ENCODE results near the gene FRZB.

FRZB gene

DNA sequence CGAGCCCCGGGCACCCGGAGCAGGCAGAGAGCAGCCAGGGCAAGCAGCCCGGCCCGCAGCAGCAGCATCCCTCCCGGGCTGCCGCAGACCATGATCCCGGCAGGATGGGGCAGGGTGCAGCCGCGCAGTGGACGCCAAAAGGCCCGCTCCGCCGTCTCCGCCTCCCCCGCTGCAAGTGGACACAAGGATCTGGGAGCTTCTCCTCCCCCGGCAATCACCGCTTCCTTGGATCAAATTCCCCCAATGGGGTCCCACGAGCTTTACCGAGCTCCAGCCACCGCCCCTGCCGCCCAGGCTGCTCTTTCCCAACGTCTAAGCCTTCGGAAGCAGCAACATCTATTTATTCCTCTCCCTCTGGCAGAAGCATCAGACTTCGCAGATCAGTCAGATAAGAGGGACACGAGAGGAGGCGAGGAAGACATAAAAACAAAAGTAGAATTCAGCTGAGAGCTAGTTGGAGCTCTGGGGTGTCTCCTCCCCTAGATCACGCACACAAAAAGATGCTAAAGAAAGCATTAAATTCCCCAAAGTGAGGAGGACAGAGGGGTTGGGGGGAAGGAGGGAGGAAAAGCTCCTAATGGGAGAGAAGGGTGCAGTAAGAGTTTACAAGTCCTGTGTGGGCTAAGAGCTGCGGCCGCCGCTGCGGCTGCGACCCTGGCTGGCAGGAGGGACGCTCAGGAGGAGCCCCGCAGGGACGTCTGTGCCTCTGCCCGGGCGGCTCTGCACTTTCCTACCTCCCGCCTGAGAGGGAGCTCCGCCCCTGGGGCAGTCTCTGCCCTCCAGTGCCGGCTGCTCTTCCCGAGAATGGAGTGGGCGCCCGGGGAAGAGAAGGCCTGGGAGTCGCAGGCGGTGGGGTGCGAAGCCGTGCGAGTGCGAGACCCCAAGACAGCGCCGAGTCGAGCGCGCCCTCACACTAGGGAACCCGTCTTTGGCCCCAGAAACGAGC, at the start of gene FRZB:
FRZB (minus strand) TSS at position 177 of the 946 bp plus-strand sequence; CDS start at position 92, 85 bp downstream.
- peak within 1 kb of the TSS; percentile 63 for H3K4me3 ChIP-seq (ENCODE audit: low read depth, low read length)
- TF ChIP-seq CTCF (IDR thresholded peaks at IDR 0.05; ENCODE audit: low read depth, low read length), result no peak

GRCh38 chr2:182915369-182916326, 49.2 kb upstream of the FRZB start:
- no peak overlapping the region for H3K4me3 ChIP-seq (ENCODE audit: low read depth, low read length)
- no peak for TF ChIP-seq CTCF (IDR thresholded peaks at IDR 0.05; ENCODE audit: low read depth, low read length)

- no peak for TF ChIP-seq CTCF (IDR thresholded peaks at IDR 0.05; ENCODE audit: low read depth, low read length)
- no peak overlapping the region for H3K4me3 ChIP-seq (ENCODE audit: low read depth, low read length)
These were observed 48.4 kb upstream of the FRZB start for GRCh38 chr2:182914852-182915251.

GRCh38 chr2:182913064-182913463, 46.6 kb upstream of the FRZB start:
- no peak for TF ChIP-seq CTCF (IDR thresholded peaks at IDR 0.05; ENCODE audit: low read depth, low read length)
- no peak overlapping the region for H3K4me3 ChIP-seq (ENCODE audit: low read depth, low read length)

GRCh38 chr2:182912518-182912915, 46.1 kb upstream of the FRZB start:
- no peak for TF ChIP-seq CTCF (IDR thresholded peaks at IDR 0.05; ENCODE audit: low read depth, low read length)
- H3K4me3 ChIP-seq (ENCODE audit: low read depth, low read length), result no peak overlapping the region

GRCh38 chr2:182911813-182912517, 45.5 kb upstream of the FRZB start:
- TF ChIP-seq CTCF (IDR thresholded peaks at IDR 0.05; ENCODE audit: low read depth, low read length), result no peak

More at GRCh38 chr2:182911813-182912517, 45.5 kb upstream of the FRZB start:
- no peak overlapping the region for H3K4me3 ChIP-seq (ENCODE audit: low read depth, low read length)

Data from WI38 (cell line).